SK-N-SH treated with all-trans-retinoic acid at 6 μM for 48 hours (cell line): ENCODE measurements around the gene POLE4.
A peak's percentile ranks its signal among the peaks of the same experiment; 100 is the strongest.

Experiments used
- ATAC-seq: fragments of 200-7000 bp; cut with Tn5 transposase; 3 replicates; pipeline ENCODE4 v1.9.1; 2020; ENCODE audit warnings: mild to moderate bottlenecking, moderate library complexity
- BACH2 ChIP-seq: fragments of 250-450 bp; sonication (Bioruptor Pico); IDR thresholded peaks from 2 replicates; pipeline ENCODE4 v1.9.0; 2021; ENCODE audit warnings: mild to moderate bottlenecking, borderline replicate concordance
- CSDC2 ChIP-seq: fragments of 250-450 bp; sonication (Bioruptor Pico); IDR thresholded peaks from 2 replicates; pipeline ENCODE4 v1.5.0; 2020; ENCODE audit warnings: mild to moderate bottlenecking, moderate library complexity
- CSRNP3 ChIP-seq: fragments of 250-450 bp; sonication (Bioruptor Pico); IDR thresholded peaks from 2 replicates; pipeline ENCODE4 v1.5.1; 2021; ENCODE audit warnings: mild to moderate bottlenecking, moderate library complexity
- ESRRG ChIP-seq: fragments of 250-450 bp; sonication (Bioruptor Pico); IDR thresholded peaks from 2 replicates; pipeline ENCODE4 v1.6.1; 2021; ENCODE audit warnings: mild to moderate bottlenecking
- GLIS3 ChIP-seq: fragments of 250-450 bp; sonication (Bioruptor Pico); IDR thresholded peaks from 2 replicates; pipeline ENCODE4 v1.5.0; 2020; ENCODE audit warnings: mild to moderate bottlenecking, moderate library complexity
- ISL1 ChIP-seq: fragments of 250-450 bp; sonication (Bioruptor Pico); IDR thresholded peaks from 2 replicates; pipeline ENCODE4 v2.1.2; 2022; ENCODE audit warnings: mild to moderate bottlenecking, moderate library complexity
- OSR1 ChIP-seq: fragments of 250-450 bp; sonication (Bioruptor Pico); IDR thresholded peaks from 2 replicates; pipeline ENCODE4 v1.8.0; 2022; ENCODE audit warnings: moderate library complexity, mild to moderate bottlenecking, inconsistent platforms
- POU6F1 ChIP-seq: fragments of 250-450 bp; sonication (Bioruptor Pico); IDR thresholded peaks from 2 replicates; pipeline ENCODE4 v1.8.0; 2021; ENCODE audit warnings: low read depth, mild to moderate bottlenecking, moderate library complexity, borderline replicate concordance
- PPARA ChIP-seq: fragments of 250-450 bp; sonication (Bioruptor Pico); IDR thresholded peaks from 2 replicates; pipeline ENCODE4 v1.5.0; 2020; ENCODE audit warnings: mild to moderate bottlenecking, borderline replicate concordance
- RARB ChIP-seq: fragments of 250-450 bp; sonication (Bioruptor Pico); IDR thresholded peaks from 2 replicates; pipeline ENCODE4 v1.8.0; 2021; ENCODE audit warnings: mild to moderate bottlenecking, moderate library complexity
- TCF4 ChIP-seq: fragments of 250-450 bp; sonication (Bioruptor Pico); IDR thresholded peaks from 2 replicates; pipeline ENCODE4 v1.8.0; 2021; ENCODE audit warnings: mild to moderate bottlenecking, moderate library complexity, borderline replicate concordance
- TOX ChIP-seq: fragments of 250-450 bp; sonication (Bioruptor Pico); IDR thresholded peaks from 2 replicates; pipeline ENCODE4 v1.8.0; 2021; ENCODE audit warnings: mild to moderate bottlenecking, moderate library complexity, borderline replicate concordance
- ZC3H10 ChIP-seq: fragments of 250-450 bp; sonication (Bioruptor Pico); IDR thresholded peaks from 2 replicates; pipeline ENCODE4 v1.5.1; 2021; ENCODE audit warnings: mild to moderate bottlenecking, moderate library complexity
- ZFP3 ChIP-seq: fragments of 250-450 bp; sonication (Bioruptor Pico); IDR thresholded peaks from 2 replicates; pipeline ENCODE4 v1.5.0; 2020; ENCODE audit warnings: mild to moderate bottlenecking, moderate library complexity
- ZFP30 ChIP-seq: fragments of 450-650 bp; formaldehyde crosslinking; IDR thresholded peaks from 2 replicates; pipeline ENCODE4 v1.5.0; 2022; ENCODE audit warnings: mild to moderate bottlenecking, moderate library complexity
- ZNF565 ChIP-seq: fragments of 450-650 bp; formaldehyde crosslinking; conservative IDR thresholded peaks from 2 replicates; pipeline ENCODE4 v1.5.0; 2020; ENCODE audit warnings: low read depth, mild to moderate bottlenecking, moderate library complexity
- ZNF70 ChIP-seq: fragments of 450-650 bp; formaldehyde crosslinking; IDR thresholded peaks from 2 replicates; pipeline ENCODE4 v1.5.0; 2020; ENCODE audit warnings: mild to moderate bottlenecking, moderate library complexity
- ZNF8 ChIP-seq: fragments of 450-650 bp; formaldehyde crosslinking; IDR thresholded peaks from 2 replicates; pipeline ENCODE4 v1.5.0; 2020; ENCODE audit warnings: mild to moderate bottlenecking, moderate library complexity
- TF ChIP-seq, protein P1 (sequence below): fragments of 250-450 bp; sonication (Bioruptor Pico); IDR thresholded peaks from 2 replicates; pipeline ENCODE4 v1.8.0; 2020; ENCODE audit warnings: mild to moderate bottlenecking, moderate library complexity, borderline replicate concordance
- TF ChIP-seq, protein P2 (sequence below): fragments of 250-450 bp; sonication (Bioruptor Pico); IDR thresholded peaks from 2 replicates; pipeline ENCODE4 v1.5.1; 2020; ENCODE audit warnings: low read depth, mild to moderate bottlenecking, moderate library complexity

Gene POLE4

DNA sequence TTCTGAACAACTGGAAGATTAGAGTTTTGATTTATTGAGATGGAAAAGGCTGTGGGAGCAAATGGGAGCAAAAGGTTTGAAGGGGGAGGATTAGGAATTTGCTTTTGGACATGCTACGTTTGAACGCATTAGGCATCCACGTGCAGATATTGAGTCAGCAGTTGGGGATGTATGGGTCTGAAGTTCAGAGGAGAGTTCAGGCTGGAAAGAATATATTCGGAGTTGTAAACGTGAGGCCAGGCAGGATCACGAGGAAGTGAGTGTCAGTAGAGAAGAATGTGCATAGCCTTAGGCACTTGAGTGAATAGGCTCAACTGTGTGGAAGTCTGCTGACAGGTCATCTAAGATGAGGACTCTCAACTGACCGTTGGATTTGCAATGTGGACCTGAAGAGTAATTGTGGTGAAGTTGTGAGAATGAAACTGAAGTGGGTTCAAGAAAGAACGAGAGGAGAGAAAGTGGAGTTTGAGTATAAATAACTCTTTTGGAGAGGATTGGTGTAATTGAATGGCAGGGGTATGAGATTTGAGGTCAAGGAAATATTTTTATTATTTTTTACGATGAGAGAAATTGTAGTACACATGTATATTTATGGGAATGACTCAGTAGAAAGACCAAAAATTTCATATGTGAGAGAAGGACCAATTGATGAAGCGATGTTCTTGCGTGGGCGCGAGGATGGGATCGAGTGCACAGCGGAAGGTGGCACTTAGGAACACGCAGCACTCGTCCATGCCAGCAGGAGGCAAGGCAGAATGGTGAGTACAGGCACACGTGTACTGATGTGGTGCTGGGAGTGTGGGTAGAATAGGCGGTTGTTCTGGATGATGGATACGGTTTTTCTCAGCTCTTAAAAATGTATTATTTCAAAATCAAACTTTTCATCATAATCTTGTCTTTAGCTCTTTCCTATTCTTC lies 40.5 kb upstream of the POLE4 start:
- no peak for ATAC-seq

DNA sequence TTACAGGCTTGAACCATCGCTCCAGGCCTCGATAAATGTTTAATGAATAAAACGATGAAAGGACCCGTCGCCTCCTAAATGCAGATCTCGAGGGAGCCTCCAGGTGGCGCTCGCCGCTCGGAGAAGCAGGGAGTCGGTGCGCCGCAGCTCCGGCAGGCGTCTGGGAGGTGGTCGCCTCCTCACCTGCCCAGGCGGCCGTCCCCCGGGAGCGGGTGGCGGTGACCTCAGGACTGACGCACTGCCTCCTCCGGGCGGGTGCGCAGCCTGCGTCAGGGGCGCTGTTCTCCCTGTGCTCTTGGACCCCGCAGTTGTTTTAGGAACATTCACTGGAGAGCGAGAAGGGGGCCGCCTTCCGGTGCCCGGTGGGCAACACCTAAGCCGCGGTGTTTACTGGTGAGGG lies 38.6 kb upstream of the POLE4 start:
- ATAC-seq = peak; percentile 84

More for the DNA sequence above, 40.5 kb upstream of the POLE4 start:
- TF ChIP-seq OSR1 (CRISPR knock-in tag) (no peak), CSDC2 (CRISPR knock-in tag) (no peak), PPARA (no peak), GLIS3 (no peak), CSRNP3 (CRISPR knock-in tag) (no peak), BACH2 (CRISPR knock-in tag) (no peak), ZFP3 (CRISPR knock-in tag) (no peak), ZC3H10 (CRISPR knock-in tag) (no peak), ESRRG (CRISPR knock-in tag) (no peak)
- TF ChIP-seq, protein P1, sequence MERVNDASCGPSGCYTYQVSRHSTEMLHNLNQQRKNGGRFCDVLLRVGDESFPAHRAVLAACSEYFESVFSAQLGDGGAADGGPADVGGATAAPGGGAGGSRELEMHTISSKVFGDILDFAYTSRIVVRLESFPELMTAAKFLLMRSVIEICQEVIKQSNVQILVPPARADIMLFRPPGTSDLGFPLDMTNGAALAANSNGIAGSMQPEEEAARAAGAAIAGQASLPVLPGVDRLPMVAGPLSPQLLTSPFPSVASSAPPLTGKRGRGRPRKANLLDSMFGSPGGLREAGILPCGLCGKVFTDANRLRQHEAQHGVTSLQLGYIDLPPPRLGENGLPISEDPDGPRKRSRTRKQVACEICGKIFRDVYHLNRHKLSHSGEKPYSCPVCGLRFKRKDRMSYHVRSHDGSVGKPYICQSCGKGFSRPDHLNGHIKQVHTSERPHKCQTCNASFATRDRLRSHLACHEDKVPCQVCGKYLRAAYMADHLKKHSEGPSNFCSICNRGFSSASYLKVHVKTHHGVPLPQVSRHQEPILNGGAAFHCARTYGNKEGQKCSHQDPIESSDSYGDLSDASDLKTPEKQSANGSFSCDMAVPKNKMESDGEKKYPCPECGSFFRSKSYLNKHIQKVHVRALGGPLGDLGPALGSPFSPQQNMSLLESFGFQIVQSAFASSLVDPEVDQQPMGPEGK (CRISPR knock-in tag) = no peak

More for the DNA sequence above, 38.6 kb upstream of the POLE4 start:
- TF ChIP-seq TCF4 (CRISPR knock-in tag) (no peak), TOX (no peak), OSR1 (CRISPR knock-in tag) (no peak), GLIS3 (no peak), ZNF70 (CRISPR knock-in tag) (no peak), ZFP30 (CRISPR knock-in tag) (no peak), CSRNP3 (CRISPR knock-in tag) (no peak), POU6F1 (CRISPR knock-in tag) (no peak), ZNF565 (no peak), ESRRG (CRISPR knock-in tag) (no peak), ISL1 (CRISPR knock-in tag) (no peak), RARB (no peak), ZNF8 (no peak)
- TF ChIP-seq, protein P2, sequence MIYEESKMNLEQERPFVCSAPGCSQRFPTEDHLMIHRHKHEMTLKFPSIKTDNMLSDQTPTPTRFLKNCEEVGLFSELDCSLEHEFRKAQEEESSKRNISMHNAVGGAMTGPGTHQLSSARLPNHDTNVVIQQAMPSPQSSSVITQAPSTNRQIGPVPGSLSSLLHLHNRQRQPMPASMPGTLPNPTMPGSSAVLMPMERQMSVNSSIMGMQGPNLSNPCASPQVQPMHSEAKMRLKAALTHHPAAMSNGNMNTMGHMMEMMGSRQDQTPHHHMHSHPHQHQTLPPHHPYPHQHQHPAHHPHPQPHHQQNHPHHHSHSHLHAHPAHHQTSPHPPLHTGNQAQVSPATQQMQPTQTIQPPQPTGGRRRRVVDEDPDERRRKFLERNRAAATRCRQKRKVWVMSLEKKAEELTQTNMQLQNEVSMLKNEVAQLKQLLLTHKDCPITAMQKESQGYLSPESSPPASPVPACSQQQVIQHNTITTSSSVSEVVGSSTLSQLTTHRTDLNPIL (CRISPR knock-in tag) = no peak
- TF ChIP-seq, protein P1 (CRISPR knock-in tag) = no peak
